H1 (cell line): ENCODE data around the gene NME9. TPM values are rescaled to one million over a fixed set of nuclear protein-coding genes. Genes with fewer than 3 reads are reported as not detected.

Experiments used
- CTCF ChIA-PET: fragments of 300-600 bp; sonication (Branson Sonifier 250); formaldehyde crosslinking; loops from one replicate; lab custom pipeline; 2021; ENCODE audit not compliant: partially characterized antibody; lab: Charles Lee
- POLR2A ChIA-PET: fragments of 300-600 bp; sonication (Branson Sonifier 250); formaldehyde crosslinking; loops from one replicate; lab custom pipeline; 2021; ENCODE audit warnings: inconsistent platforms; ENCODE audit not compliant: partially characterized antibody; lab: Charles Lee
- DNase-seq, 2 experiments: peaks; one replicate each; pipeline versions ENCODE4 v3.0.0 to v3.0.0-alpha.2; 2010 to 2022; ENCODE audit warnings: low spot score in 2 of 2, low read depth in 1 of 2, mixed read lengths in 1 of 2
- FAIRE-seq: peaks from 2 replicates; lab custom pipeline; 2011; peaks lifted over from hg19 to GRCh38; lab: Jason Lieb, UNC
- H2AFZ ChIP-seq: 2 replicates; pipeline ENCODE4 v1.8.1; 2012; ENCODE audit warnings: low read length, inconsistent platforms
- H2AK5ac ChIP-seq: 2 replicates; pipeline ENCODE4 v1.6.1; 2013; ENCODE audit warnings: low read depth, low read length
- H2BK120ac ChIP-seq: replicated peaks from 2 replicates; pipeline ENCODE3; 2013; ENCODE audit warnings: low read depth, low read length, inconsistent platforms
- H2BK12ac ChIP-seq: 2 replicates; pipeline ENCODE4 v1.6.1; 2013; ENCODE audit warnings: low read depth, low read length
- H2BK15ac ChIP-seq: 2 replicates; pipeline ENCODE4 v1.6.1; 2013; ENCODE audit warnings: low read length
- H2BK20ac ChIP-seq: 2 replicates; pipeline ENCODE4 v1.6.1; 2013; ENCODE audit warnings: low read length
- H2BK5ac ChIP-seq: 2 replicates; pipeline ENCODE4 v1.6.1; 2013; ENCODE audit warnings: low read depth, low read length
- H3K14ac ChIP-seq: 2 replicates; pipeline ENCODE4 v1.6.1; 2013; ENCODE audit warnings: inconsistent platforms; ENCODE audit not compliant: insufficient read length
- H3K18ac ChIP-seq: 2 replicates; pipeline ENCODE4 v1.6.1; 2013; ENCODE audit warnings: low read length; ENCODE audit errors: extremely low read depth
- H3K23ac ChIP-seq: 2 replicates; pipeline ENCODE4 v1.6.1; 2013; ENCODE audit warnings: inconsistent platforms; ENCODE audit not compliant: insufficient read length
- H3K23me2 ChIP-seq: 2 replicates; pipeline ENCODE4 v1.6.1; 2013; ENCODE audit warnings: low read depth, low read length
- H3K27ac ChIP-seq: 2 replicates; pipeline ENCODE4 v1.6.1; 2011; ENCODE audit warnings: low read depth, low read length, inconsistent platforms
- H3K27me3 ChIP-seq, 4 experiments: replicated peaks in 1 of 4; 1 replicate in 1 of 4; 2 replicates in 3 of 4; pipeline versions ENCODE4 v1.6.1 to v1.8.1; 2011 to 2013; ENCODE audit warnings: low read length in 3 of 4, mild to moderate bottlenecking in 3 of 4, inconsistent platforms in 2 of 4, mixed read lengths in 2 of 4, moderate library complexity in 1 of 4; ENCODE audit not compliant: control insufficient read depth in 3 of 4, insufficient read depth in 3 of 4; ENCODE audit errors: extremely low read depth in 1 of 4
- H3K36me3 ChIP-seq, 4 experiments: 2 replicates each; pipeline versions ENCODE4 v1.6.1 to v1.8.1; 2011 to 2013; ENCODE audit warnings: mild to moderate bottlenecking in 4 of 4, low read length in 3 of 4, moderate library complexity in 2 of 4, control low read depth in 1 of 4, inconsistent platforms in 1 of 4; ENCODE audit not compliant: insufficient read depth in 4 of 4, control insufficient read depth in 2 of 4
- H3K4ac ChIP-seq: replicated peaks from 2 replicates; pipeline ENCODE3; 2013; ENCODE audit warnings: low read length, low read depth, mixed read lengths, inconsistent platforms; ENCODE audit not compliant: insufficient read length
- H3K4me1 ChIP-seq, 4 experiments: replicated peaks in 1 of 4; 1 replicate in 1 of 4; 2 replicates in 3 of 4; pipeline versions ENCODE4 v1.6.1 to v1.8.1; 2011 to 2013; ENCODE audit warnings: low read length in 3 of 4, inconsistent platforms in 2 of 4, mixed read lengths in 1 of 4; ENCODE audit not compliant: insufficient read depth in 4 of 4, control insufficient read depth in 3 of 4
- H3K4me2 ChIP-seq, 2 experiments: 2 replicates each; pipeline versions ENCODE4 v1.6.1 to v1.8.1; 2011 to 2013; ENCODE audit warnings: low read depth in 2 of 2, low read length in 2 of 2, control low read depth in 1 of 2, inconsistent platforms in 1 of 2, mild to moderate bottlenecking in 1 of 2; ENCODE audit not compliant: insufficient read depth in 1 of 2
- H3K4me3 ChIP-seq, 4 experiments: fragments of 200-600, 300-600 bp in 1 of 4; sonication (generic), shearing (Covaris generic), sonication (Bioruptor Twin) in 1 of 4; 2 replicates each; pipeline versions ENCODE4 v1.5.1 to v1.8.1; 2011 to 2016; ENCODE audit warnings: low read length in 4 of 4, low read depth in 3 of 4, control low read depth in 2 of 4, inconsistent platforms in 2 of 4, mild to moderate bottlenecking in 2 of 4, mixed read lengths in 1 of 4, moderate library complexity in 1 of 4; ENCODE audit not compliant: insufficient read depth in 2 of 4; ENCODE audit errors: extremely low read depth in 1 of 4
- H3K56ac ChIP-seq: replicated peaks from 2 replicates; pipeline ENCODE3; 2013; ENCODE audit warnings: low read depth, mild to moderate bottlenecking, mixed read lengths, low read length, inconsistent platforms; ENCODE audit not compliant: insufficient read length
- H3K79me1 ChIP-seq: 2 replicates; pipeline ENCODE4 v1.6.1; 2013; ENCODE audit warnings: low read depth, low read length, control low read depth
- H3K79me2 ChIP-seq, 2 experiments: 2 replicates each; pipeline versions ENCODE4 v1.6.1 to v1.8.1; 2012 to 2013; ENCODE audit warnings: low read length in 2 of 2, mild to moderate bottlenecking in 2 of 2, inconsistent platforms in 1 of 2; ENCODE audit not compliant: insufficient read depth in 2 of 2, control insufficient read depth in 1 of 2
- H3K9ac ChIP-seq, 4 experiments: replicated peaks in 1 of 4; 1 replicate in 1 of 4; 2 replicates in 3 of 4; pipeline versions ENCODE4 v1.6.1 to v1.8.1; 2011 to 2013; ENCODE audit warnings: low read depth in 3 of 4, low read length in 3 of 4, control low read depth in 2 of 4, mild to moderate bottlenecking in 2 of 4, moderate library complexity in 2 of 4, inconsistent platforms in 1 of 4; ENCODE audit errors: extremely low read depth in 1 of 4
- H3K9me3 ChIP-seq, 2 experiments: 2 replicates each; pipeline versions ENCODE4 v1.6.1 to v1.8.1; 2012 to 2013; ENCODE audit warnings: mild to moderate bottlenecking in 2 of 2, moderate library complexity in 2 of 2, control low read depth in 1 of 2, inconsistent platforms in 1 of 2, low read depth in 1 of 2, low read length in 1 of 2, mixed read lengths in 1 of 2; ENCODE audit not compliant: insufficient read depth in 2 of 2
- H4K20me1 ChIP-seq, 2 experiments: replicated peaks in 1 of 2; 2 replicates each; pipeline versions ENCODE3 to v1.8.1; 2011 to 2013; ENCODE audit warnings: inconsistent platforms in 2 of 2, low read length in 2 of 2, mild to moderate bottlenecking in 1 of 2; ENCODE audit not compliant: insufficient read depth in 2 of 2, control insufficient read depth in 1 of 2
- H4K5ac ChIP-seq: 2 replicates; pipeline ENCODE4 v1.6.1; 2013; ENCODE audit warnings: low read length, low read depth, mixed read lengths, inconsistent platforms; ENCODE audit not compliant: insufficient read length
- H4K8ac ChIP-seq: 2 replicates; pipeline ENCODE4 v1.8.0; 2013; ENCODE audit warnings: mild to moderate bottlenecking, moderate library complexity, low read length, inconsistent platforms; ENCODE audit not compliant: insufficient read depth; ENCODE audit errors: extremely low read depth
- H4K91ac ChIP-seq: replicated peaks from 2 replicates; pipeline ENCODE3; 2013; ENCODE audit warnings: low read length, mixed read lengths, inconsistent platforms; ENCODE audit not compliant: insufficient read length
- CTCF ChIP-seq, 3 experiments: IDR thresholded peaks; 1 replicate in 2 of 3; 2 replicates in 1 of 3; pipeline versions ENCODE4 v1.5.1 to v1.6.1; 2011; ENCODE audit warnings: low read length in 3 of 3, mild to moderate bottlenecking in 3 of 3, inconsistent platforms in 2 of 3, low read depth in 1 of 3, moderate library complexity in 1 of 3; ENCODE audit not compliant: insufficient read depth in 1 of 3; ENCODE audit errors: control extremely low read depth in 1 of 3
- HDAC2 ChIP-seq, 2 experiments: fragments of 300-600 bp in 1 of 2; sonication (generic) in 1 of 2; IDR thresholded peaks; 2 replicates each; pipeline ENCODE4 v1.6.1; 2011 to 2012; ENCODE audit warnings: low read depth in 2 of 2, low read length in 2 of 2, mild to moderate bottlenecking in 2 of 2, moderate library complexity in 2 of 2, borderline replicate concordance in 1 of 2, inconsistent platforms in 1 of 2
- HDAC6 ChIP-seq: IDR thresholded peaks from one replicate; pipeline ENCODE4 v1.7.1; 2012; ENCODE audit warnings: low read depth, mild to moderate bottlenecking, inconsistent platforms, low read length, moderate library complexity
- RBBP5 ChIP-seq: IDR thresholded peaks from 2 replicates; pipeline ENCODE4 v1.7.1; 2012; ENCODE audit warnings: low read depth, mild to moderate bottlenecking, inconsistent platforms, low read length, moderate library complexity, borderline replicate concordance
- RFX5 ChIP-seq: IDR thresholded peaks from 2 replicates; pipeline ENCODE4 v1.6.1; 2011; ENCODE audit warnings: low read depth, low read length, improper control_type of control experiment, borderline replicate concordance
- SP4 ChIP-seq: IDR thresholded peaks from 2 replicates; pipeline ENCODE4 v1.6.1; 2012; ENCODE audit warnings: low read length, inconsistent platforms
- SRF ChIP-seq: IDR thresholded peaks from 2 replicates; pipeline ENCODE4 v1.6.1; 2011; ENCODE audit warnings: mild to moderate bottlenecking, low read depth, low read length, moderate library complexity
- USF2 ChIP-seq: IDR thresholded peaks from 2 replicates; pipeline ENCODE4 v1.6.1; 2011; ENCODE audit warnings: low read length, improper control_type of control experiment
- WGBS, 2 experiments: shearing (Covaris generic) in 1 of 2; methylation state at CpG; one replicate each; pipeline versions ENCODE4 v1.1.6 to v1.1.7; 2013 to 2015; ENCODE audit warnings: low lambda C conversion rate in 2 of 2, mixed read lengths in 2 of 2, inconsistent platforms in 1 of 2, low coverage in 1 of 2, missing lambda C conversion rate in 1 of 2; ENCODE audit not compliant: insufficient replicate concordance in 2 of 2, insufficient coverage in 1 of 2, insufficient read length in 1 of 2; ENCODE audit errors: extremely low coverage in 1 of 2, missing lambda C conversion rate in 1 of 2; 5-methylcytosine and 5-hydroxymethylcytosine counted together
- polyA plus RNA-seq, 7 experiments: library from polyadenylated mRNA; depleted of rRNA in 3 of 7; stranded (reverse) in 5 of 7; unstranded in 2 of 7; fragments of >200 nt in 5 of 7; fragments of 200-250 nt in 2 of 7; gene quantifications; 1 replicate in 5 of 7; 2 replicates in 1 of 7; 4 replicates in 1 of 7; pipeline versions ENCODE4 v1.2.1 to v1.2.3, GENCODE V29; 2011 to 2013; ENCODE audit warnings: missing spikeins in 2 of 7, mixed read lengths in 2 of 7
- total RNA-seq: library from RNA; stranded (reverse); fragmentation: NEBNext Ultra II Directional; extraction: Animal tissue kit (Norgen Biotek cat#: 25700); gene quantifications from 2 replicates; pipeline ENCODE4 v1.2.1, GENCODE V29; 2021

Gene NME9
- total and polyA plus RNA-seq, 2 of the 8 experiments (the other 6 are each of a cell fraction or from before 2014, with no cell fraction given): 0.11 TPM; not detected in 1

- Histone ChIP-seq H3K18ac (no peak overlapping the region), H3K27me3 (no peaks in the 10 kb centered on the region), H3K9ac (no peak overlapping the region), H2BK12ac (no peak overlapping the region), H4K5ac (no peak overlapping the region), H2BK20ac (no peak overlapping the region), H3K9me3 (no peaks in the 10 kb centered on the region), H3K79me1 (no peaks in the 10 kb centered on the region), H2BK120ac (no peak overlapping the region), H3K27ac (no peak overlapping the region), H3K4me3 (no peak overlapping the region), H3K79me2 (no peaks in the 10 kb centered on the region), H3K23ac (no peak overlapping the region), H3K4me2 (no peak overlapping the region), H4K91ac (no peak overlapping the region), H2BK5ac (no peak overlapping the region), H2AFZ (no peak overlapping the region), H2AK5ac (no peak overlapping the region), H4K8ac (no peak overlapping the region), H3K56ac (no peak overlapping the region), H3K4ac (no peak overlapping the region), H3K23me2 (no peaks in the 10 kb centered on the region), H3K36me3 (no peaks in the 10 kb centered on the region), H4K20me1 (no peaks in the 10 kb centered on the region), H3K14ac (no peak overlapping the region), H2BK15ac (no peak overlapping the region), H3K4me1 (no peaks in the 10 kb centered on the region)
- 92% methylated on average over 7 of the region's 7 CpGs; no CpG with 5 or more reads in 1 of the 2 experiments for WGBS, 2 experiments
- FAIRE-seq (no peak), DNase-seq (no peak)
- TF ChIP-seq SP4 (no peak), HDAC2 (IDR thresholded peaks at IDR 0.05; ENCODE audit: borderline replicate concordance in 1 of 2, low read depth in 2 of 2, low read length in 2 of 2) (no peak), SRF (no peak), RFX5 (no peak), USF2 (no peak), CTCF (IDR thresholded peaks at IDR 0.05; ENCODE audit: control extremely low read depth in 1 of 3, insufficient read depth in 1 of 3, low read depth in 1 of 3, low read length in 3 of 3) (no peak), HDAC6 (no peak), RBBP5 (no peak)
- ChIA-PET CTCF (interaction anchor here (0.6 to 4.3 kb wide), 4 partner anchors 36 to 362 kb away, joined by 3 to 25 read pairs (median 5); no protein-coding TSS in a partner anchor), POLR2A (no interaction called here)
These were observed 43.6 kb upstream of the NME9 start for GRCh38 chr3:138373087-138373735.
